HepG2 (cell line): ENCODE results near the gene TPST1. TPM values are rescaled to one million over a fixed set of nuclear protein-coding genes. Genes with fewer than 3 reads are reported as not detected.
A peak's percentile ranks its signal among the peaks of the same experiment; 100 is the strongest.

ENCODE experiments used
- ATAC-seq: fragments of 200-7000 bp; cut with Tn5 transposase; 3 replicates; pipeline ENCODE4 v1.9.1; 2020; ENCODE audit warnings: mild to moderate bottlenecking, moderate library complexity
- BruUV-seq: library from RNA; stranded (reverse); fragments of 400-500 nt; replicated peaks from 2 replicates; lab custom pipeline; 2021; lab: Mats Ljungman, UMichigan
- CTCF ChIA-PET: fragments of 300-600 bp; formaldehyde crosslinking; extraction: SDS; loops from one replicate; lab custom pipeline; 2021; ENCODE audit warnings: low total read pairs, inconsistent platforms, low intra/inter-chr PET ratio; lab: Yijun Ruan, JAX
- POLR2A ChIA-PET: fragments of 350-600 bp; sonication (Branson Sonifier 250); formaldehyde crosslinking; loops from one replicate; lab custom pipeline; 2020; ENCODE audit warnings: antibody characterized with exemption, inconsistent platforms; lab: Yijun Ruan, JAX
- DNase-seq: peaks from one replicate; pipeline ENCODE4 v3.0.0-alpha.2; 2015; ENCODE audit warnings: low spot score
- FAIRE-seq: peaks from 3 replicates; lab custom pipeline; 2011; peaks lifted over from hg19 to GRCh38; lab: Jason Lieb, UNC
- H2AFZ ChIP-seq: one replicate; pipeline ENCODE4 v1.6.1; 2011; ENCODE audit warnings: low read length, inconsistent platforms
- H3K27ac ChIP-seq: fragments of 300-600 bp; 3 replicates; pipeline ENCODE4 v1.8.0; 2011; ENCODE audit warnings: mixed run types, mild to moderate bottlenecking, mixed read lengths, low read length, inconsistent platforms; ENCODE audit not compliant: insufficient read depth; ENCODE audit errors: extremely low read length
- H3K27me3 ChIP-seq, 2 experiments: fragments of 200-600 bp in 1 of 2; 2 replicates in 1 of 2; 3 replicates in 1 of 2; pipeline versions ENCODE4 v1.6.0 to v1.8.0; 2011; ENCODE audit warnings: low read length in 2 of 2, mild to moderate bottlenecking in 2 of 2, moderate library complexity in 2 of 2, inconsistent platforms in 1 of 2; ENCODE audit not compliant: insufficient read depth in 2 of 2, control insufficient read depth in 1 of 2
- H3K36me3 ChIP-seq, 2 experiments: fragments of 200-600 bp in 1 of 2; replicated peaks in 1 of 2; 2 replicates in 1 of 2; 3 replicates in 1 of 2; pipeline versions ENCODE4 v1.5.1 to v1.8.0; 2011; ENCODE audit warnings: low read length in 2 of 2, inconsistent platforms in 1 of 2; ENCODE audit not compliant: insufficient read depth in 2 of 2, control insufficient read depth in 1 of 2
- H3K4me1 ChIP-seq: 2 replicates; pipeline ENCODE4 v1.5.1; 2012; ENCODE audit warnings: low read length, inconsistent platforms; ENCODE audit not compliant: insufficient read depth
- H3K4me2 ChIP-seq: 2 replicates; pipeline ENCODE4 v1.6.0; 2011; ENCODE audit warnings: low read depth, low read length, inconsistent platforms
- H3K4me3 ChIP-seq, 3 experiments: fragments of 200-600 bp in 1 of 3; sonication (generic), shearing (Covaris generic) in 1 of 3; replicated peaks in 1 of 3; 2 replicates each; pipeline ENCODE4 v1.5.1; 2011 to 2016; ENCODE audit warnings: low read length in 3 of 3, inconsistent platforms in 2 of 3, low read depth in 2 of 3, mild to moderate bottlenecking in 2 of 3, control low read depth in 1 of 3, mixed read lengths in 1 of 3; ENCODE audit not compliant: insufficient read depth in 1 of 3
- H3K79me2 ChIP-seq: one replicate; pipeline ENCODE4 v1.6.1; 2011; ENCODE audit warnings: low read length, inconsistent platforms; ENCODE audit not compliant: insufficient read depth
- H3K9ac ChIP-seq: 2 replicates; pipeline ENCODE4 v1.6.0; 2011; ENCODE audit warnings: mild to moderate bottlenecking, low read depth, low read length, inconsistent platforms; ENCODE audit not compliant: insufficient read depth
- H3K9me3 ChIP-seq: 2 replicates; pipeline ENCODE4 v1.5.1; 2012; ENCODE audit warnings: mild to moderate bottlenecking, low read length
- H4K20me1 ChIP-seq: 2 replicates; pipeline ENCODE4 v1.6.0; 2011; ENCODE audit warnings: inconsistent platforms, mild to moderate bottlenecking, low read length, moderate library complexity; ENCODE audit not compliant: insufficient read depth
- WGBS: methylation state at CpG from one replicate; pipeline ENCODE4 v1.1.6; 2017; ENCODE audit warnings: low lambda C conversion rate; 5-methylcytosine and 5-hydroxymethylcytosine counted together
- in situ Hi-C: cut with HindIII; loops from 2 replicates; pipeline ENCODE4 v1.10.0; 2017; ENCODE audit warnings: low pct_unique_long_range_greater_than_20kb; ENCODE audit not compliant: extremely low pct_ligation_motif_present
- intact Hi-C: fragments of 100-400 bp; cut with micrococcal nuclease; formaldehyde crosslinking; loops from one replicate; pipeline ENCODE4 v1.10.0; 2022; ENCODE audit not compliant: unreplicated experiment
- polyA plus RNA-seq, 8 experiments: library from polyadenylated mRNA; depleted of rRNA in 3 of 8; stranded (reverse) in 7 of 8; unstranded in 1 of 8; fragments of >200 nt; fragmentation: Illumina TruSeq in 4 of 8; extraction: Trizol in 4 of 8; gene quantifications; 2 replicates each; pipeline versions ENCODE4 v1.2.1 to v1.2.3, GENCODE V29; 2011 to 2016; ENCODE audit warnings: low read depth in 4 of 8, missing spikeins in 1 of 8, mixed read lengths in 1 of 8; ENCODE audit not compliant: insufficient read depth in 1 of 8
- total RNA-seq, 5 experiments: library from RNA; depleted of rRNA; stranded (reverse); fragments of >200 nt; fragmentation: Illumina TruSeq; extraction: Trizol; gene quantifications; 2 replicates each; pipeline ENCODE4 v1.2.3, GENCODE V29; 2016; ENCODE audit warnings: low read depth in 1 of 5
- TF ChIP-seq, protein P1 (sequence below): sonication (generic); formaldehyde crosslinking; IDR thresholded peaks from 2 replicates; pipeline ENCODE4 v1.5.1; 2020; ENCODE audit warnings: mild to moderate bottlenecking, missing genetic modification reagents, moderate library complexity
- TF ChIP-seq, protein P2 (sequence below): sonication (generic); formaldehyde crosslinking; IDR thresholded peaks from 2 replicates; pipeline ENCODE4 v1.5.0; 2020; ENCODE audit warnings: mild to moderate bottlenecking, missing genetic modification reagents

Gene TPST1
- total and polyA plus RNA-seq, 2 of the 13 experiments (the other 11 are each of a cell fraction or from before 2014, with no cell fraction given), result 24.3 to 34.1 TPM

DNA sequence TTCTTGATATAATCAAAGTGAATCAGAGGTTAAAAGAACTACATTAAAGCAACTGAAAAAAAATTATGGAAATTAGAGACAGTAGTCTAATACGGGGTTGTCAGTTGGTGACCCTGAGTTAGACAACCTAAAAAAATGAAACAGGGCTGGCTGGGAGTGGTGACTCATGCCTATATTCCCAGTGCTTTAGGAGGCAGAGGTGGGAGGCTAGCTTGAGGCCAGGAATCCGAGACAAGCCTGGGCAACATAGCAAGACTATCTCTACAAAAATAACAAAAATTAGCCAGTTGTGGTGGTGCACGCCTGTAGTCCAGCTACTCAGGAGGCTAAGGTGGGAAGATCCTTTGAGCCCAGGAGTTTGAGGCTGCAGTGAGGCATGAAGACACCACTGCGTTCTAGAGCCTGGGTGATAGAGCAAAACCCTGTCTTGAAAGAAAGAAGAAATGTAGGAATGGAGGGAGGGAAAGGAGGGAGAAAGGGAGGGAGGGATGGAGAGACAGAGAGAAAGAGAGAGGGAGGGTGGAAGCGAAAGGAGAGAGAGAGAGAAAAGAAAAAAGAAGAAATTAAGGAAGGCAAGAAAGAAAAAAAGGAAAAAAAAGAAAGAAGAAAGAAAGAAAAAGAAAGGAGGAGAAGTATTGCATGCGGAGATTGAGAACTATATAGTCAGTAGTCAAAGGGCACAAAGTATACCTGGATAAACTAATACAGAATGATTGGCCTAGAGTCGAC is 166.1 kb downstream of the TPST1 start:
- in situ Hi-C loops, result no loop called here
- no peak overlapping the region for H3K4me2 ChIP-seq
- H3K36me3 ChIP-seq, result 0 out of 5 replicates have a peak, but pooled peaks cover 0 to 1% of the 10 kb centered on the region in 2 experiments
- 91% methylated on average over 7 of the region's 7 CpGs for WGBS
- no peak overlapping the region for H3K27ac ChIP-seq
- CTCF ChIA-PET, result no interaction called here
- DNase-seq (no peak), ATAC-seq (no peak), FAIRE-seq (no peak)
- intact Hi-C loops, result no loop called here
- TF ChIP-seq, protein P1, sequence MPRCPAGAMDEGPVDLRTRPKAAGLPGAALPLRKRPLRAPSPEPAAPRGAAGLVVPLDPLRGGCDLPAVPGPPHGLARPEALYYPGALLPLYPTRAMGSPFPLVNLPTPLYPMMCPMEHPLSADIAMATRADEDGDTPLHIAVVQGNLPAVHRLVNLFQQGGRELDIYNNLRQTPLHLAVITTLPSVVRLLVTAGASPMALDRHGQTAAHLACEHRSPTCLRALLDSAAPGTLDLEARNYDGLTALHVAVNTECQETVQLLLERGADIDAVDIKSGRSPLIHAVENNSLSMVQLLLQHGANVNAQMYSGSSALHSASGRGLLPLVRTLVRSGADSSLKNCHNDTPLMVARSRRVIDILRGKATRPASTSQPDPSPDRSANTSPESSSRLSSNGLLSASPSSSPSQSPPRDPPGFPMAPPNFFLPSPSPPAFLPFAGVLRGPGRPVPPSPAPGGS (CRISPR knock-in tag), result no peak
- TF ChIP-seq, protein P2, sequence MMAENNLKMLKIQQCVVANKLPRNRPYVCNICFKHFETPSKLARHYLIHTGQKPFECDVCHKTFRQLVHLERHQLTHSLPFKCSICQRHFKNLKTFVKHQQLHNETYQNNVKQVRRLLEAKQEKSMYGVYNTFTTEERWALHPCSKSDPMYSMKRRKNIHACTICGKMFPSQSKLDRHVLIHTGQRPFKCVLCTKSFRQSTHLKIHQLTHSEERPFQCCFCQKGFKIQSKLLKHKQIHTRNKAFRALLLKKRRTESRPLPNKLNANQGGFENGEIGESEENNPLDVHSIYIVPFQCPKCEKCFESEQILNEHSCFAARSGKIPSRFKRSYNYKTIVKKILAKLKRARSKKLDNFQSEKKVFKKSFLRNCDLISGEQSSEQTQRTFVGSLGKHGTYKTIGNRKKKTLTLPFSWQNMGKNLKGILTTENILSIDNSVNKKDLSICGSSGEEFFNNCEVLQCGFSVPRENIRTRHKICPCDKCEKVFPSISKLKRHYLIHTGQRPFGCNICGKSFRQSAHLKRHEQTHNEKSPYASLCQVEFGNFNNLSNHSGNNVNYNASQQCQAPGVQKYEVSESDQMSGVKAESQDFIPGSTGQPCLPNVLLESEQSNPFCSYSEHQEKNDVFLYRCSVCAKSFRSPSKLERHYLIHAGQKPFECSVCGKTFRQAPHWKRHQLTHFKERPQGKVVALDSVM (CRISPR knock-in tag), result 0 out of 2 replicates have a peak, but pooled peaks have one; percentile 34
- H4K20me1 ChIP-seq, result no peaks in the 10 kb centered on the region
- H3K4me1 ChIP-seq, result peaks cover 14% of the 10 kb centered on the region
- no peak overlapping the region for H2AFZ ChIP-seq
- H3K9ac ChIP-seq, result no peak overlapping the region
- BruUV-seq, result no TSS peak
- H3K4me3 ChIP-seq, result no peak overlapping the region
- H3K9me3 ChIP-seq, result no peaks in the 10 kb centered on the region
- H3K27me3 ChIP-seq, result no peaks in the 10 kb centered on the region
- POLR2A ChIA-PET, result no interaction called here
- no peaks in the 10 kb centered on the region for H3K79me2 ChIP-seq
